Activated T-cell treated with anti-CD3 and anti-CD28 coated beads, Interleukin-2, amount 50 U/mL, for 72 hours (primary cell): ENCODE results near the gene FAM83B. TPM values are rescaled to one million over a fixed set of nuclear protein-coding genes. Genes with fewer than 3 reads are reported as not detected.
"Not testable (repeated sequence)": the region's sequence is repeated elsewhere in the genome, so short reads cannot be mapped to it uniquely, and the experiment has no call there.

Source experiments
- ATAC-seq, 2 donors: fragments of 150-1000 bp; cut with Tn5 transposase; replicated peaks in 1 of 2; 2 replicates each; pipeline ENCODE4 v1.10.0; 2021; ENCODE audit warnings: moderate library complexity in 2 of 2, mild to moderate bottlenecking in 1 of 2
- DNase-seq, 2 donors: peaks; one replicate each; pipeline ENCODE4 v3.0.0; 2021 to 2022; ENCODE audit warnings: mixed read lengths in 1 of 2
- H3K27ac Mint-ChIP-seq: one replicate; pipeline ENCODE4 v1.8.0; 2022; ENCODE audit warnings: mild to moderate bottlenecking, moderate library complexity, mixed read lengths
- H3K27me3 Mint-ChIP-seq: one replicate; pipeline ENCODE4 v1.8.0; 2022; ENCODE audit warnings: low read depth, mixed read lengths
- H3K36me3 Mint-ChIP-seq, 2 donors: one replicate each; pipeline ENCODE4 v1.8.0; 2022; ENCODE audit warnings: mixed read lengths in 2 of 2, mild to moderate bottlenecking in 1 of 2; ENCODE audit not compliant: insufficient read depth in 2 of 2
- H3K4me1 Mint-ChIP-seq: one replicate; pipeline ENCODE4 v1.8.0; 2022; ENCODE audit warnings: low read depth, mixed read lengths
- H3K4me3 Mint-ChIP-seq, 2 donors: one replicate each; pipeline ENCODE4 v1.8.0; 2022; ENCODE audit warnings: mild to moderate bottlenecking in 2 of 2, mixed read lengths in 2 of 2, moderate library complexity in 2 of 2
- H3K9me3 Mint-ChIP-seq, 2 donors: one replicate each; pipeline ENCODE4 v1.8.0; 2022; ENCODE audit warnings: mixed read lengths in 2 of 2
- total RNA-seq, 2 donors: library from RNA; stranded (reverse); gene quantifications; one replicate each; pipeline ENCODE4 v1.2.3, GENCODE V29; 2022

The FAM83B gene
- total RNA-seq, 2 donors from 2014 or later, result not detected

- Mint-ChIP-seq H3K27me3 (no peaks in the 10 kb centered on the region), H3K4me1 (no peaks in the 10 kb centered on the region), H3K27ac (no peak overlapping the region), H3K36me3 (no peaks in the 10 kb centered on the region), H3K9me3 (peaks cover 0 to 7% of the 10 kb centered on the region in 2 donors), H3K4me3 (no peak overlapping the region)
- ATAC-seq, result no peak
- DNase-seq, result no peak
Observed at GRCh38 chr6:54868556-54868955, 22.0 kb downstream of the FAM83B start.

DNA sequence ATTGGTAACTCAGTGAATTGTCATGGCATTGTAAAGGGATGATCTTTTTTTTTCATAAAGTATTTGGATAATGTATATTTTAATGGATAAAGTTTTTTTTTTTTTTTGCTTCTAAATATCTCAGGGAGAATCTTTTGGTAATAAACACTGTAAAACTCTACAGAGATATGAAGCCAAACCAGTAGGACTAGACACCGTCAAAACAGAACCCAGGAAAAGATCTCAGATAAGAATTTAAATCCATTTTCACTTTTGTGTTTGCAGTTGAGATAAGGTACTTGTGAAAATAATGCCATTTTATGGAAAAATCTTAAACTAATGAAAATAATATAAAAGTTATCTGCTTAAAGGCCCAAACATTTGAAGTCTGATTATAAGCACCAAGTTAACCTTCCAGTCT lies 27.0 kb downstream of the FAM83B start:
- Mint-ChIP-seq H3K4me3 (no peak overlapping the region), H3K9me3 (peaks cover 3 to 8% of the 10 kb centered on the region in 2 donors), H3K27me3 (no peaks in the 10 kb centered on the region), H3K4me1 (no peaks in the 10 kb centered on the region), H3K27ac (no peak overlapping the region), H3K36me3 (no peaks in the 10 kb centered on the region)
- DNase-seq (no peak), ATAC-seq (no peak)

- H3K4me3 Mint-ChIP-seq, result no peak overlapping the region
- H3K4me1 Mint-ChIP-seq, result no peaks in the 10 kb centered on the region
- H3K9me3 Mint-ChIP-seq, result peaks cover 3 to 4% of the 10 kb centered on the region in 2 donors
- DNase-seq (no peak), ATAC-seq (no peak)
- H3K27me3 Mint-ChIP-seq, result no peaks in the 10 kb centered on the region
- H3K36me3 Mint-ChIP-seq, result no peaks in the 10 kb centered on the region
- H3K27ac Mint-ChIP-seq, result no peak overlapping the region
Observed at GRCh38 chr6:54874349-54875048, 27.9 kb downstream of the FAM83B start.

DNA sequence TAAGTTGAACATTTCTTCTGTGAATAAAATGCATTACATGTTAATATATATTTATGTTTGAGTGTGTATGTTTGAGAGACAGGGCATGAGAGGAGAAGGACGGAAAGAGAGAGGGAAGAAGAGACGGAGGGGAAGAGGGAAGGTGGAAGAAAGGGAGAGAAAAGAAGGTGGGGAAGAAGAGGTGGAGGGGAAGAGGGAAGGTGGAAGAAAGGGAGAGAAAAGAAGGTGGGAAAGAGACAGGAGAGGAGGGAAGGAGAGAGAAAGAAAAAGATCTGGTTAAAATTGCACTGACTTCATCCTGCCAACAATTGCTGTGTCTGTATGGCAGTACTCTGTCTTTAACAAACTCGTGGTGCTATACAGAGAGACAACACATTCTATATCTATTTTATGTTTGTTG lies 29.0 kb downstream of the FAM83B start:
- H3K27me3 Mint-ChIP-seq, result no peaks in the 10 kb centered on the region
- no peaks in the 10 kb centered on the region for H3K4me1 Mint-ChIP-seq
- ATAC-seq (no peak), DNase-seq (no peak)
- H3K4me3 Mint-ChIP-seq, result no peak overlapping the region
- peaks cover 3 to 4% of the 10 kb centered on the region in 2 donors for H3K9me3 Mint-ChIP-seq
- no peaks in the 10 kb centered on the region for H3K36me3 Mint-ChIP-seq
- H3K27ac Mint-ChIP-seq, result no peak overlapping the region

GRCh38 chr6:54876365-54876764 lies 29.8 kb downstream of the FAM83B start:
- Mint-ChIP-seq H3K4me1 (no peaks in the 10 kb centered on the region), H3K36me3 (no peaks in the 10 kb centered on the region), H3K27ac (no peak overlapping the region), H3K4me3 (no peak overlapping the region), H3K9me3 (peaks cover 3 to 4% of the 10 kb centered on the region in 2 donors), H3K27me3 (no peaks in the 10 kb centered on the region)
- ATAC-seq (no peak), DNase-seq (no peak)

DNA sequence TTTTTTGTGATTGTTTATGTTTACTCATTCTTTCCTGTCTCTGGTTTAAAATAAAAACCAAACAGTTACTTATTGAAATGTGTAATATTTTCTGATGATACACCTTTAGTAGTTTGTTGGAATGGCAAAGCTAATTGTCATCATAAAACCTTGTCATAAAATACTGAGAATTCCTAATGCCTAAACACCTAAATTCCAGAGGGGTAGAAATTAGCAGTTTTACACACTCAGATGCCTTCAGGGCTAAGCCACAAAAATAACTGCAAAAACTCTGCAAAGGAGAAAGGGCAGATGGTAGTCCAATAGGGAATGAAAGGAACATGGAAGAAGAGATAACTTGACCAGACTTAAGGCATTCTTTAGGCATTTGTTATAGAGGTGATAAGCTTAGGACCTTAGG lies 30.3 kb downstream of the FAM83B start:
- H3K27me3 Mint-ChIP-seq, result no peaks in the 10 kb centered on the region
- ATAC-seq, result no peak
- no peak overlapping the region for H3K4me3 Mint-ChIP-seq
- no peaks in the 10 kb centered on the region for H3K36me3 Mint-ChIP-seq
- H3K27ac Mint-ChIP-seq, result no peak overlapping the region
- no peak for DNase-seq
- H3K9me3 Mint-ChIP-seq, result peaks cover 3 to 4% of the 10 kb centered on the region in 2 donors
- no peaks in the 10 kb centered on the region for H3K4me1 Mint-ChIP-seq

GRCh38 chr6:54877713-54878317 lies 31.2 kb downstream of the FAM83B start:
- Mint-ChIP-seq H3K4me3 (no peak overlapping the region), H3K36me3 (no peaks in the 10 kb centered on the region), H3K4me1 (no peaks in the 10 kb centered on the region), H3K27ac (no peak overlapping the region), H3K9me3 (peaks cover 4 to 5% of the 10 kb centered on the region in 2 donors), H3K27me3 (no peaks in the 10 kb centered on the region)
- DNase-seq (no peak), ATAC-seq (no peak)

GRCh38 chr6:54878718-54879117 lies 32.1 kb downstream of the FAM83B start:
- Mint-ChIP-seq H3K27me3 (no peaks in the 10 kb centered on the region), H3K36me3 (no peaks in the 10 kb centered on the region), H3K4me3 (no peak overlapping the region), H3K27ac (no peak overlapping the region), H3K9me3 (peaks cover 4 to 5% of the 10 kb centered on the region in 2 donors), H3K4me1 (no peaks in the 10 kb centered on the region)
- DNase-seq (no peak), ATAC-seq (no peak)

GRCh38 chr6:54879188-54879985 lies 32.8 kb downstream of the FAM83B start:
- Mint-ChIP-seq H3K27me3 (no peaks in the 10 kb centered on the region), H3K36me3 (no peaks in the 10 kb centered on the region), H3K4me1 (no peaks in the 10 kb centered on the region), H3K9me3 (peaks cover 4 to 5% of the 10 kb centered on the region in 2 donors), H3K4me3 (no peak overlapping the region), H3K27ac (no peak overlapping the region)
- ATAC-seq (no peak), DNase-seq (no peak)

DNA sequence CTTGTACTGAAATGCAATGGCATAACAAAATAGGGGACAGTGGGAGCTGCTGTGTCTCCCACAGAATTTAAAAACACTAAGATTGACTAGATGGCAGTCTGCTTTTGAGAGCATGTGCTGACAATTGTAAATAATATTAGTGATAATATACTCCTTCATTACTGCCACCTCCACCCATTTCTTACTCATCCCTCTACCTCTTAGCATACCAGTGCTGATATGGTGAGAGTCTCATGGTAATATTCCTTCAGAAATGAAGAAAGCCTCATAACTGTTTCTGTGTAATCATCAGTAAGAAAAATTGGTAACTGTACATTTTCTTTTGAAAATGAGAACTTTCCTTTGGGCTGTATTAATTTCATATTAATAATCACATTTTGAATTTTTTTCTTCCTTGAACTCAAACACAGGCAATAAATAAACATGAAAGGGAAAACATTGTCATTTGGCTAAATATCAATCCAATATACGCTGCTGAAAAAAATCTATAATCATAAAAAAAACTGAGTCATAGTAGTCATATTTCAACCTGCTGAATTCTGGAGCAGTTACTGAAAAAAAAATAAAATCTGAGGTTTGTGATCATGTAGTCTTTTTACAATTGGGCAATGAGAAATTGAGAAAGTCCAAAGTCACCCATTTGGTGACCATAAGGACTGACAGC lies 34.6 kb downstream of the FAM83B start:
- H3K9me3 Mint-ChIP-seq, result peaks cover 2 to 4% of the 10 kb centered on the region in 2 donors
- no peak for DNase-seq
- no peak overlapping the region for H3K27ac Mint-ChIP-seq
- no peak for ATAC-seq
- no peak overlapping the region for H3K4me3 Mint-ChIP-seq
- H3K27me3 Mint-ChIP-seq, result no peaks in the 10 kb centered on the region
- H3K4me1 Mint-ChIP-seq, result no peaks in the 10 kb centered on the region
- H3K36me3 Mint-ChIP-seq, result no peaks in the 10 kb centered on the region

- not testable (repeated sequence) for DNase-seq, H3K27me3 Mint-ChIP-seq, H3K9me3 Mint-ChIP-seq, H3K36me3 Mint-ChIP-seq, H3K4me3 Mint-ChIP-seq, ATAC-seq, H3K27ac Mint-ChIP-seq, H3K4me1 Mint-ChIP-seq
Observed at GRCh38 chr6:54881891-54882290, 35.3 kb downstream of the FAM83B start.

- Mint-ChIP-seq H3K9me3 (peaks cover 5 to 6% of the 10 kb centered on the region in 2 donors), H3K27me3 (no peaks in the 10 kb centered on the region), H3K27ac (no peak overlapping the region), H3K36me3 (no peaks in the 10 kb centered on the region), H3K4me1 (no peaks in the 10 kb centered on the region), H3K4me3 (no peak overlapping the region)
- DNase-seq (no peak), ATAC-seq (no peak)
Observed at GRCh38 chr6:54886932-54887584, 40.5 kb downstream of the FAM83B start.
